Cardiac septum (tissue), 1 donor: ENCODE measurements around the gene TFPI. TPM values are rescaled to one million over a fixed set of nuclear protein-coding genes. Genes with fewer than 3 reads are reported as not detected.
A peak's percentile ranks its signal among the peaks of the same experiment; 100 is the strongest.

Experiments
- DNase-seq: peaks from one replicate; pipeline ENCODE4 v3.0.0-alpha.2; 2020; ENCODE audit warnings: low spot score
- intact Hi-C: fragments of 100-400 bp; cut with DNase I; formaldehyde crosslinking; loops from one replicate; pipeline ENCODE4 v1.14.0; 2022
- total RNA-seq: library from RNA; stranded (reverse); fragmentation: NEBNext Ultra II Directional; extraction: Animal tissue kit (Norgen Biotek cat#: 25700); gene quantifications from one replicate; pipeline ENCODE4 v1.2.1, GENCODE V29; 2021
- donor health status: DM: no; HTN: no; CAD: no.

Gene TFPI
- total RNA-seq, 1 donor from 2014 or later, result 22.3 TPM

- intact Hi-C loops, result no loop called here
- DNase-seq, result no peak
Measured at GRCh38 chr2:187442378-187442777, 111.9 kb downstream of the TFPI start.

- intact Hi-C loops, result no loop called here
- no peak for DNase-seq
Measured at GRCh38 chr2:187440101-187440675, 114.0 kb downstream of the TFPI start.

GRCh38 chr2:187438455-187438854 lies 115.8 kb downstream of the TFPI start:
- intact Hi-C loops, result no loop called here
- DNase-seq, result no peak

GRCh38 chr2:187435756-187436155 lies 118.5 kb downstream of the TFPI start:
- no peak for DNase-seq
- intact Hi-C loops, result no loop called here

- no peak for DNase-seq
- intact Hi-C loops, result no loop called here
Measured at GRCh38 chr2:187435078-187435477, 119.2 kb downstream of the TFPI start.

- DNase-seq, result no peak
- intact Hi-C loops, result no loop called here
Measured at GRCh38 chr2:187434342-187434785, 119.9 kb downstream of the TFPI start.

- intact Hi-C loops, result no loop called here
- no peak for DNase-seq
Measured at GRCh38 chr2:187431911-187432310, 122.3 kb downstream of the TFPI start.

- intact Hi-C loops, result no loop called here
- no peak for DNase-seq
Measured at GRCh38 chr2:187429989-187430388, 124.2 kb downstream of the TFPI start.

GRCh38 chr2:187424146-187424545 lies 130.1 kb downstream of the TFPI start:
- intact Hi-C loops, result no loop called here
- DNase-seq, result no peak

GRCh38 chr2:187422282-187422681 lies 132.0 kb downstream of the TFPI start:
- intact Hi-C loops, result no loop called here
- no peak for DNase-seq

GRCh38 chr2:187421519-187421918 lies 132.7 kb downstream of the TFPI start:
- no peak for DNase-seq
- intact Hi-C loops, result no loop called here

GRCh38 chr2:187419808-187420207 lies 134.4 kb downstream of the TFPI start:
- no peak for DNase-seq
- intact Hi-C loops, result no loop called here

- DNase-seq, result peak; percentile 54
- intact Hi-C loops, result no loop called here
Measured at GRCh38 chr2:187415449-187415848, 138.8 kb downstream of the TFPI start.

Other genes starting within 250 kb of the TFPI start
- gene CALCRL, start 106.2 kb downstream of the TFPI start, total RNA-seq, result 28.1 TPM